HepG2 (cell line): ENCODE measurements around the gene TMOD3. TPM values are rescaled to one million over a fixed set of nuclear protein-coding genes. Genes with fewer than 3 reads are reported as not detected.

Experiments used
- AGO2 ChIP-seq: fragments of 200-400 bp; formaldehyde crosslinking; optimal IDR thresholded peaks from 2 replicates; pipeline ENCODE3; 2017; ENCODE audit warnings: mild to moderate bottlenecking, low read depth, low read length, moderate library complexity
- ASH2L ChIP-seq: fragments of 300-600, 200-600 bp; sonication (generic); IDR thresholded peaks from 2 replicates; pipeline ENCODE4 v1.7.0; 2017; ENCODE audit warnings: low read depth, mild to moderate bottlenecking, moderate library complexity, mixed read lengths, low read length; ENCODE audit not compliant: insufficient read length
- ATF6 ChIP-seq: sonication (generic); formaldehyde crosslinking; conservative IDR thresholded peaks from 2 replicates; pipeline ENCODE4 v1.4.0; 2020; ENCODE audit warnings: missing genetic modification reagents
- CEBPB ChIP-seq: IDR thresholded peaks from 2 replicates; pipeline ENCODE4 v1.6.1; 2011; ENCODE audit warnings: low read depth, low read length, improper control_type of control experiment, borderline replicate concordance
- EHMT2 ChIP-seq: fragments of 200-600 bp; sonication (generic); IDR thresholded peaks from 2 replicates; pipeline ENCODE4 v1.7.0; 2017; ENCODE audit warnings: antibody characterized with exemption, low read depth, low read length, borderline replicate concordance
- GABPA ChIP-seq, 2 experiments: IDR thresholded peaks; 2 replicates each; pipeline ENCODE4 v1.6.1; 2011 to 2016; ENCODE audit warnings: low read depth in 2 of 2, low read length in 1 of 2, missing biosample characterization in 1 of 2, missing genetic modification characterization in 1 of 2
- MTF1 ChIP-seq: sonication (generic); formaldehyde crosslinking; IDR thresholded peaks from 2 replicates; pipeline ENCODE4 v1.5.0; 2020; ENCODE audit warnings: missing genetic modification reagents
- MXD1 ChIP-seq: sonication (generic); formaldehyde crosslinking; IDR thresholded peaks from 2 replicates; pipeline ENCODE4 v1.4.0; 2020; ENCODE audit warnings: mild to moderate bottlenecking, missing genetic modification reagents
- MYPOP ChIP-seq: sonication (generic); formaldehyde crosslinking; IDR thresholded peaks from 2 replicates; pipeline ENCODE4 v1.8.1; 2023; ENCODE audit warnings: mild to moderate bottlenecking, moderate library complexity, missing genetic modification reagents
- NFE2 ChIP-seq: sonication (generic); formaldehyde crosslinking; IDR thresholded peaks from 2 replicates; pipeline ENCODE4 v1.4.0; 2020; ENCODE audit warnings: missing genetic modification reagents
- RBFOX2 ChIP-seq: fragments of 200-400 bp; formaldehyde crosslinking; IDR thresholded peaks from 2 replicates; pipeline ENCODE4 v1.6.1; 2017; ENCODE audit warnings: low read depth, mild to moderate bottlenecking, low read length
- SALL1 ChIP-seq: sonication (generic); formaldehyde crosslinking; IDR thresholded peaks from 2 replicates; pipeline ENCODE4 v1.8.0; 2022; ENCODE audit warnings: mild to moderate bottlenecking, missing genetic modification reagents
- SIN3A ChIP-seq: IDR thresholded peaks from 2 replicates; pipeline ENCODE4 v1.6.1; 2011; ENCODE audit warnings: low read depth, mild to moderate bottlenecking, control low read depth, low read length, borderline replicate concordance
- SMYD3 ChIP-seq: sonication (generic); formaldehyde crosslinking; IDR thresholded peaks from 2 replicates; pipeline ENCODE4 v1.8.1; 2023; ENCODE audit warnings: mild to moderate bottlenecking, missing genetic modification reagents
- SRF ChIP-seq: IDR thresholded peaks from 2 replicates; pipeline ENCODE4 v1.6.1; 2011; ENCODE audit warnings: mild to moderate bottlenecking, low read depth, low read length, moderate library complexity
- ZBTB2 ChIP-seq: sonication (generic); formaldehyde crosslinking; IDR thresholded peaks from 2 replicates; pipeline ENCODE4 v1.8.0; 2022; ENCODE audit warnings: low read depth, missing genetic modification reagents
- ZNF24 ChIP-seq: fragments of 450-650 bp; IDR thresholded peaks from 2 replicates; pipeline ENCODE4 v1.6.1; 2017; ENCODE audit warnings: antibody characterized with exemption, mild to moderate bottlenecking
- ZNF263 ChIP-seq: sonication (generic); formaldehyde crosslinking; IDR thresholded peaks from 2 replicates; pipeline ENCODE4 v1.4.0; 2020; ENCODE audit warnings: missing genetic modification reagents
- ZNF282 ChIP-seq: fragments of 450-650 bp; IDR thresholded peaks from 2 replicates; pipeline ENCODE4 v1.6.1; 2018; ENCODE audit not compliant: partially characterized antibody
- ZNF446 ChIP-seq: sonication (generic); formaldehyde crosslinking; IDR thresholded peaks from 2 replicates; pipeline ENCODE4 v1.5.0; 2020; ENCODE audit warnings: mild to moderate bottlenecking, missing genetic modification reagents
- polyA plus RNA-seq, 8 experiments: library from polyadenylated mRNA; depleted of rRNA in 3 of 8; stranded (reverse) in 7 of 8; unstranded in 1 of 8; fragments of >200 nt; fragmentation: Illumina TruSeq in 4 of 8; extraction: Trizol in 4 of 8; gene quantifications; 2 replicates each; pipeline versions ENCODE4 v1.2.1 to v1.2.3, GENCODE V29; 2011 to 2016; ENCODE audit warnings: low read depth in 4 of 8, missing spikeins in 1 of 8, mixed read lengths in 1 of 8; ENCODE audit not compliant: insufficient read depth in 1 of 8
- total RNA-seq, 5 experiments: library from RNA; depleted of rRNA; stranded (reverse); fragments of >200 nt; fragmentation: Illumina TruSeq; extraction: Trizol; gene quantifications; 2 replicates each; pipeline ENCODE4 v1.2.3, GENCODE V29; 2016; ENCODE audit warnings: low read depth in 1 of 5
- TF ChIP-seq, protein P1 (sequence below): sonication (generic); formaldehyde crosslinking; IDR thresholded peaks from 2 replicates; pipeline ENCODE4 v1.4.0; 2020; ENCODE audit warnings: mild to moderate bottlenecking, missing genetic modification reagents, borderline replicate concordance

TMOD3 gene
- total and polyA plus RNA-seq, 2 of the 13 experiments (the other 11 are each of a cell fraction or from before 2014, with no cell fraction given): 5.1 to 23.2 TPM

DNA sequence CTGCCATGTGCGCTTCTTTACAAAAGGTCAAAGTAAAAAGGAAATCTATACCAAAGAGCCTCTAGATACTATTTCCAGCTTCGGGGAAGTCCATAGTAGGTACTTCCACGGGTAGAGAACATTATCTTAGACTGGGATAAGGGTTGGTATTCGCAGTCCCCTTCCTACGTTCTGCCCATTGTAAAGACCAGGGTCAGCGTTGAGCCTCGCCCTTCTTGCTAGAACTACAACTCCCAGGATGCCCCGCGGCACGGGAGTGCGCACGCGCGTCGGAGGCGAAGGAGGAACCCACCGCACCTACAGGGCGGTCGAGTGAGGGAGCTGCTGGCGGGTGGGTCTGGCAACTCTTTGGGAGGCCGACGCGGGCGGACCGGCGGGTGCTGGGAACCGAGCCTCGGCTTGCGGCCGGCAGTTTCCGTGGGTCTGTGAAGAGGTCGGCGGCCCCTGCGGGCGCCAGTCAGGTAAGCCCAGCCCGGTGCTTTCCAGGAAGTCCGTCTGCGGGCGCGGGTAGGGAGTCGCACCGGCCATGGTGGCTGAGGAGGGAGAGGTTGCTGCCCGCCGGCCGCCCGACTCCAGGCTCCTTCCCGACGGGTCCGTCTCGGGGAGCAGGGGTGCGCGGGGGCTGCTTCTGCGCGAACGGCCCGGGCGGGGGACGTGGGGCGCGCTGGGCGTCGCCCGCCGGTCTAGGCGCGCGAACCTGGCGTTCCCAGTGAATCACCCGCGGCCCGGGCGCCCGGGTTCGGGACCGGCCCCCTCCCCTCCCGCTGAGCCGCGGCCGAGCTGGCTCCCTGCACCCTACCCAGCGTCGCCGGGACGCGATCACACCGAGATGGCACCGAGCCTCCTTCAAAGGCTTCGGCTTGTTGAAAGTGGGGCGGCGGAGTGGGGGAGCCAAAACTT lies at the start of gene TMOD3 (continued):
- no peak for TF ChIP-seq NFE2 (CRISPR knock-in tag)
- TF ChIP-seq, protein P1, sequence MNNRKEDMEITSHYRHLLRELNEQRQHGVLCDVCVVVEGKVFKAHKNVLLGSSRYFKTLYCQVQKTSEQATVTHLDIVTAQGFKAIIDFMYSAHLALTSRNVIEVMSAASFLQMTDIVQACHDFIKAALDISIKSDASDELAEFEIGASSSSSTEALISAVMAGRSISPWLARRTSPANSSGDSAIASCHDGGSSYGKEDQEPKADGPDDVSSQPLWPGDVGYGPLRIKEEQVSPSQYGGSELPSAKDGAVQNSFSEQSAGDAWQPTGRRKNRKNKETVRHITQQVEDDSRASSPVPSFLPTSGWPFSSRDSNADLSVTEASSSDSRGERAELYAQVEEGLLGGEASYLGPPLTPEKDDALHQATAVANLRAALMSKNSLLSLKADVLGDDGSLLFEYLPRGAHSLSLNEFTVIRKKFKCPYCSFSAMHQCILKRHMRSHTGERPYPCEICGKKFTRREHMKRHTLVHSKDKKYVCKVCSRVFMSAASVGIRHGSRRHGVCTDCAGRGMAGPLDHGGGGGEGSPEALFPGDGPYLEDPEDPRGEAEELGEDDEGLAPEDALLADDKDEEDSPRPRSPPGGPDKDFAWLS (CRISPR knock-in tag): no peak
- peak; percentile 66 for TF ChIP-seq ASH2L
- no peak for TF ChIP-seq CEBPB
- no peak for TF ChIP-seq GABPA (IDR thresholded peaks at IDR 0.05; ENCODE audit: low read depth, low read length)
- peak; percentile 50 for TF ChIP-seq GABPA (CRISPR knock-in tag; IDR thresholded peaks at IDR 0.05; ENCODE audit: low read depth)
- no peak for TF ChIP-seq ATF6 (CRISPR knock-in tag)
- TF ChIP-seq SRF: no peak
- TF ChIP-seq SIN3A: peak; percentile 62; the same call in 1 of the 2 replicates
- TF ChIP-seq SMYD3 (CRISPR knock-in tag): no peak
- TF ChIP-seq RBFOX2: peak; percentile 93
- no peak for TF ChIP-seq MTF1 (CRISPR knock-in tag)
- peak; percentile 71 for TF ChIP-seq MYPOP (CRISPR knock-in tag)
- peak; percentile 63 for TF ChIP-seq AGO2
- TF ChIP-seq ZBTB2 (CRISPR knock-in tag): no peak
- TF ChIP-seq ZNF24: no peak
- TF ChIP-seq ZNF263 (CRISPR knock-in tag): no peak; the same call in 1 of the 2 replicates
- TF ChIP-seq ZNF446 (CRISPR knock-in tag): no peak
- TF ChIP-seq EHMT2: no peak
- TF ChIP-seq SALL1 (CRISPR knock-in tag): no peak; the same call in 1 of the 2 replicates
- peak; percentile 75 for TF ChIP-seq MXD1
- no peak for TF ChIP-seq ZNF282
